Stimulated activated CD4-positive, alpha-beta T cell treated with anti-CD3 and anti-CD28 coated beads, Interleukin-1b, Interleukin-23, amount 100 ng/mL, for 4 hours (primary cell): ENCODE data around the gene ZFP69B.
"Not testable (repeated sequence)": the region's sequence is repeated elsewhere in the genome, so short reads cannot be mapped to it uniquely, and the experiment has no call there.

Experiments
- DNase-seq, 2 donors: peaks; one replicate each; pipeline ENCODE4 v3.0.0-alpha.2; 2020; ENCODE audit warnings: low read depth in 2 of 2

Gene ZFP69B

DNA sequence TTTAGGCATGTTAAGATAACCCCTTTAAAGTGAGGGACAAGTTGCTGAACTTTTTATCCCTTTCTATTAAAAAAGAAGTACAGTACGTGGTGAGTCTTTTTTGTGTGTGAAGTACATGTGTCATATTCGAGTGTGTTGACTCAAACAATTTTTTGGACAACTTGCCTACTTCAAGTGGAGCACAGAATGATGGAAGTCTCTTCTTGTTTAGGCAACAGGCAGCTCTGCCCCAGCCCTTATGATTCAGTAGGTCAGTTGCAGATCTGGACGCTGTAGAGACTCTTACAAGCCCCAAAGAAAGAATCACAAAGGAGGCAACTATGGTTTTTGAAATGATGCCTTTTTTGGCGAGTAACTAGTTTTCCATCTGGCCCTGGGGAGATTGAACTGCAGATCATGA, 14.4 kb upstream of the ZFP69B start:
- no peak for DNase-seq

DNA sequence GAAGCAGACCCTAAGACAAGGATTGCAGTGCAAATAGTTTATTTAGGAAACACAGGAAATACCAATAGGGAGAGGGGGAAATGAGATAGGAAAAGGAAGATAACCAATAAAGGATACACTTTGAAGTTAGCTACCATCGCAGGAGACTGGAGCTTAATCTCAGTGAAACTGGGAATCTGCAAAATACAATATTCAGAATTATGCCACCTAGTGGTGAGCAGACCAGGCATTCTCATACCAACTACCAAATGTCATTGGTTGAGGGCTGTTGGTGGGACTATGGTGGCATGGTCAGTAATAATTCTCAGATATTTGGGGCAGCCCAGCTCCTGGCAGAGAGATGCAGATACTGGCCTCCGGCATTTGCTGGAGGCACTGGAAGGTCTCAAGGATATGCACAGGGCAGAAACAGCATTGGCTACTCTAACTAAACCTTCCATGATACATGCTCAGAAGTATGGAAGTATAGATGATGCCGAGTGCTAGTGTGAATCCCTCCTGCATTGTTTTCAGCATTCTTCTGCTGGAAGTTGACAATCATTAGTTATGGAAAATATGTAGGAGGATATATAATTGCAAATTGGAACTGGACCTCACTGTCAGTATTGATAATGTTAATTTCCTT, 11.8 kb upstream of the ZFP69B start:
- DNase-seq, result peak in 1 of 2 donors; percentile 16

- no peak for DNase-seq
These were observed 11.0 kb upstream of the ZFP69B start for GRCh38 chr1:40439247-40439646.

DNA sequence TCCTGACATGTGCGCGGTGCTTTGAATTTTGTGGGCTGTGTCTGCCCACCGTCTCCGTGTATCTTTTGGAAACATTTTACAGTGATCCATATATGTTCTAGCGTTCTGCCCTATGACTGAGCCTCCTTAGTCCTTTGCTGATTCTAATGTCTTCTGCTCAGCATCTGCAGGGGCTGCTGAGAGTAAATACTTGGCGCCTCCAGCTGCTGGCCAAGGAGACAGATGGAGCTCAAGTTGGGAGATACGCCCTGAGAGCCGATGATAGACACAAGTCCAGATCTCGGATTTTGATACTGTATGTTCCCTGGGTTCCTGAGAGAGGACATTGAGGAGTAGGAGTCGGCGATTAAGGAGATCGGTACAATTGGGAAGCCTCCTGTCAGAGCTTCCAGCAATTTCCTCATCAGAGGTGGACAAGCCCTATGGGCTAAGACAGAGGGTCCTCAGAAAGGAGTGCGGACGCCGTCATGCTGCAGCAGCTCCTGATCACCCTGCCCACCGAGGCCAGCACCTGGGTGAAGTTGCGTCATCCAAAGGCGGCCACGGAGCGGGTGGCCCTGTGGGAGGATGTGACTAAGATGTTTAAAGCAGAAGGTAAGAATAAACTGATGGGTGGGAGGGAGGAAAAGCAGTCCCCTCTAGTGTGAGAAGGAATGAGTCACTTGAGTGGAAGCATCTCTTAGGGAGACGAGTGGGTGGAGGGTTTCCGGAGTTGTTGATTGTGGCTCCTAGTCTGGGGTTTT, 390 bp downstream of the ZFP69B start:
- peak; percentile 71 to 76 for DNase-seq

- DNase-seq, result no peak
These were observed 936 bp downstream of the ZFP69B start for GRCh38 chr1:40451238-40451585.

DNA sequence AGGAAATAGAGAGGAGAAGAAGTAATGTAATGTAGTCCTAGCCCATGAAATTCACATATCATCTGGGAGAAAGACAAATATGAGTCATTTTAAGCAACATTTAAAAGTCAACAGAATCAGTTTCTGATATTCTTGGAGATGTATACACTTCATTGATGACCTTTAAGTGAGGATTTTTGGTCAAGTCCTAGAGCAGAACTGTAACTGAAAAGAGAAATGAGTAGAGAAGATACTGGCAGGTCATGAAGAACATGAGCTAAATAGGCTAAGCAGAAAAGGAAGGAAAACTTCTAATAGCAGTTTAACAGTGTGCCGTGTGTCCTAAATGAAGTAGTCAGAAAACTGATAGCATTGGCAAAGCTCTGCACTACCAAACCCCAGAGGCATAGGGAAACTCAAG, 4.6 kb downstream of the ZFP69B start:
- DNase-seq, result no peak

GRCh38 chr1:40462956-40463590, 12.8 kb downstream of the ZFP69B start:
- no peak for DNase-seq

DNA sequence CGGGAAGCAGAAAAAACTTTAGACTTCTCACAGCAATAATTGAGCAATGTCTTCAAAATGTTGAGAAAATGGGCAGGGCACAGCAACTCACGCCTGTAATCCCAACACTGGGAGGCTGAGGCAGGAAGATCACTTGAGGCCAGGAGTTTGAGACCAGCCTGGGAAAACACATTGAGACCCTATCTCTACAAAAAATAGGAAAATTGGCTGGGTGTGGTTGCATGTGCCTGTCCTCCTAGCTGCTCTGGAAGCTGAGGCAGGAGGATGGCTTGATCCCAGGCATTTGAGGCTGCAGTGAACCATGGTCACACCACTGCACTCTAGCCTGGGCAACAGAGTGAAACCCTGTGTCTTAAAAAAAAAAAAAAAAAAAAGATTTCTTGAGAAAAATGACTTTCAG, 19.1 kb downstream of the ZFP69B start:
- no peak for DNase-seq

DNA sequence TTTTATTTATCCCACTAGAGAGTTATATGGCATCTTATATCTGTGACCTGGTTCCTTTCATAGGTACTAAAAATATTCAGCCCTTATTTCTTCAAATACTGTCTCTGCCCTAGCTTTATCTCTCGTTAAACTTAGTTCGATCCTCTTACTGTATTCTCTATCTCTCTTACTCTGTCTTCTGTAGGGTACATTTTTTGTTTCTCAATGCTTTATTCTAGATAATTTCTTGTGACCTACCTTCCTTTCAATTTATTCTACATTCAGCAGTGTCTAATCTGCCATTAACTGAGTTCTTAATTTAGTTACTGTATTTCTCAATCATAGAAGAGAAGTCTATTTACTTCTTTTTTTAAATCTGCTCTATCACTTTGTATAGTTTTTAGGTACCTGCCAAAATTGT, 25.0 kb downstream of the ZFP69B start:
- DNase-seq, result no peak

DNA sequence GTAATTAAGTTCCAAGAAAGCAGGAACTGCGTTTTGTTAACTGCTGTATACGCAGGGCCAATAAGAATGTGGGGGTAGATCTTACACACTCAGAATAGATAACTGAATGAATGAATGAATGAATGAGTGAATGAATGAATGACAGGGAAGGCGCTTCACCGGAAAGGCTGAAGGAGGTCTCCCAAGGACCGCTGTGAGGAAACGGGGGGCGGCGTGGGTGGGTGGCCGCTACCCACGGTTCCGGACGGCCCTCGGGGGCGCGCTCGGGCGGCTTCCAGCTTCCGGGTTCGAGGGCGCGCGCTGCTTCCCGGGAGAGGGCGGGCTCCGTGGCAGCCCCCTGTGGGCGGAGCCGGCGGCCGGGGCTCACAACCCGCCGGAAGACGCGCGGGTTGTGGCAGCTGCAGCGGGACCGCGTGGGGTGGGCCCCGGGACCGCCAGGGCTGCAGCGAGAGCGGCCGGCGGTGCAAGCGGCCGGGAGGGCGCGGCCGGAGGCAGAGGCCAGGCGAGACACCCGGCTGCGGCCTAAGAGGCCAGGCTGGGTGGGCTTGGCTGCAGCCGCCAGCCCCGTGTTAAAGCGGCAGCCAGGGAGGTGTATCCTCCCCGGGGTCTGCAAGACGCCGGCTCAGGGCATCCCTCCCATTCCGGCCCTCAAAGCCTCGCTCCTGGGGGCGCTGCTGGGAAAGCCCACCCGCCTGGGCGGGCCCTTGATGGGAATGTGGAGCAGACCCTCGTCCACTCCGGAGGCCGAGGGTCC, 26.8 kb downstream of the ZFP69B start, which contains the start of gene ZFP69:
Gene ZFP69 (plus strand): TSS at position 367 of the 754 bp plus-strand sequence. CDS start 2,072 bp downstream, outside the sequence.
- DNase-seq, result peak; percentile 48 to 64

DNA sequence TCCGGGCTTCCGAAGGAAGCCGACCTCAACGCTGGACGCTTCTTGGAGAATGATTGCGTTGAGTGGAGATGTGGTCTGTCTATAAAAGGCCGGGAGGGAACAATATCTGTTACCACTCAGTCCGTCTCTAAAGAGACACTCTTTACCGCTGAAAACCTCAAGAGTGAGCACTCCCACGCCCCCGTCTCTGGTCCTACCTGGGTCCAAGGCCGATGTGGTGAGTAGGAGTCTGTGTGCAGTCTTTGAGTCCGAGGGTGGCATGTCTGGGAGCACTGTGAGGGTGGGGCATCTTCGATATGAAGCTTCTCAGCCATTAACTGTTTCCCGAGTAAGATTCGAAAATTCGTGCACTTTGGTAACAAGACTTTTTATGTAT, 27.4 kb downstream of the ZFP69B start:
- peak in 1 of 2 donors; percentile 7 for DNase-seq

DNA sequence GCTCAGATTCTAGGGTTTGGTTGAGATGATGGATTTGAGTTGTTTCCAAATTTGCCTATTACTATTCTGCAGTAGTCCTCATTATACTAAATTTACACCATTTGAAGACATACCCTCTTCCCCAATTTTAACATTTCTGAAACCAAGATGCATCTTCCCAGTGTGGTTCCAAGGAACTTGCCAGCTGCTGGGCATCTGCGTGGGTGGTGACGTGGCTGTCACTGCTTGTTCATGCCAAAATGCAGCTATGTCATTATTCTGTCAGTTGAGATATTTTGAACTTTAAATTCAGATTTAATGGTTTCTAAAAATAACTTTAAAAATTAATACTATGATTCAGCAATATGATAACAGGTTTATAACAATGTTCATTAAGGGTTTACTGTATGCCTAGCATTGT, 28.0 kb downstream of the ZFP69B start:
- DNase-seq, result no peak

- no peak for DNase-seq
These were observed 28.9 kb downstream of the ZFP69B start for GRCh38 chr1:40479156-40479555.

DNA sequence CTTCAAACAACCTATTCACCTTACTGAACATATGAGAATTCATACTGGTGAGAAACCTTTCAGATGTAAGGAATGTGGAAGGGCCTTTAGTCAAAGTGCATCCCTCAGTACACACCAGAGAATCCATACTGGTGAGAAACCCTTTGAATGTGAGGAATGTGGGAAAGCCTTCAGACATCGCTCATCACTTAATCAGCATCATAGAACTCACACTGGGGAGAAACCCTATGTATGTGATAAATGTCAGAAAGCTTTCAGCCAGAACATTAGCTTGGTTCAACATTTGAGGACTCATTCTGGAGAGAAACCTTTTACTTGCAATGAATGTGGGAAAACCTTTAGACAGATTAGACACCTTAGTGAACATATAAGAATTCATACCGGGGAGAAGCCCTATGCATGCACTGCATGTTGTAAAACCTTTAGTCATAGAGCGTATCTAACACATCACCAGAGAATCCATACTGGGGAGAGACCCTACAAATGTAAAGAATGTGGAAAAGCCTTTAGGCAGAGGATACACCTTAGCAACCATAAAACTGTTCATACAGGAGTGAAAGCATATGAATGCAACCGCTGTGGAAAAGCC, 45.1 kb downstream of the ZFP69B start:
- no peak for DNase-seq

- DNase-seq, result not testable (repeated sequence)
These were observed 52.4 kb downstream of the ZFP69B start for GRCh38 chr1:40502651-40503050.

DNA sequence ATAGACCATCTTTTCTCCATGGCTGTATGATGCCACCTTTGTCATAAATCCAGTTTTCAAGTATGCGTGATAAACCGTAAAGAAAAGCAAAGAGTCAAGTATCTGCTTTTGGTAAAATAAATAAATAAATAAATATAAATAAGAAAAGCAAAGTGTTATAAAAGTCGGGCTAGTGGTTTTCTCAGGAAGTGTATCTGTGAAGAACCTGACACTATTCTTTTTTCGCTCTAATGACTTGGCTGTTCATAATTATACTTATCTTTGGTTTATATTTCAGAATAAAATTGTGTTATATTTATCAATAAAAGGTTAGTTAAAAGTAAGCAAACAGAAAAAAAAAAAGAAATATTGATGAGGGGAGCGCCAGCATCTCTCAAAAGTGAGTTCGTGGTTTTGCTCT, 57.7 kb downstream of the ZFP69B start:
- no peak for DNase-seq

DNA sequence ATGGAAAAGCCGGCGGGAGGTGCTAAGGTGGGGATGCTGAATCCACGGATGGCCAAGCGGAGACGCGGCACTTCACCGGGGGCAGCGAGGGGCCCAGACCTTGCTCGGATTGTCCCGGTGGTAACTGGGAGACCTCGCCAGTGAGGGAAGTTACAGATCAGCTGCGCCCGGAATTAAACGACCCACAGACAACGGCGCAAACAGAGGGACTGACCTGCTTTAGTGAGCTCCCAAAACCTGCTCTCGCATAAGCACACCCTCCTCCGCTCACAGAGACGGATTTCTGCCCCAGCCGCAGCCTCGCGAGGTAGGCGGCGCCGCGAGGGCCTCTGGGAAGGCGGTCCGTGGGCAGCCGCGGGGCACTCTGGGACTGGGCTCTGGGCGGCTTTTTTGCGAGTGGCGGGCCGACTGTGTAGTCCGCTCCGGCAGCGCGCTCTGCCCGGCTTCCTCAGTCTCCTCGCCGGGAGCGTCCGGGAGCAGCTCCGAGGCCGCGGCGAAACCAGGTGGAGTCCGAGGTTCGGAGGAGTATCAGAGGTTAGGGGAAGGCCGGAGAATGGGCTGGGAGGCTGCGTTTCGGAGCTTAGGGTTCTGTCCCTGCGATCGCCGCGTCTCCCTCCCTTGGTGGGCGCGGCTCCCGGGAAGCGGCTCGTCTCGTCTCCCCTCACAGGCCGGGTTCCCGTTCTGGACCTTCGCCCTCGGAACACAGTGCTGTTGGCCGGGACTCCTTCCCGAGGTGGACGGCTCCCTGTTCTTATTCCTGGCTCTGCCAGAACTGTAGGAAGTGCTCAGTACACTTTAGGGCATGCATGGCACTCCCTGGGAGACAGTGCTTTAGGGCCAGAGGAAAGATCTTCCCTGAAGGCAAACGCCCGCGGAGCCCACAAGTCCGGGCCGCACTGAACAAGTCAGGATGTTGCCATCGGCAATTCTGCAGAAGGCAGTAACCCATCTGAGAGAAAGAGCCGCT, 58.4 kb downstream of the ZFP69B start, which contains the start of gene EXO5:
Gene EXO5 (plus strand): TSS at position 393 of the 967 bp plus-strand sequence. CDS start 5,778 bp downstream, outside the sequence.
- DNase-seq, result peak; percentile 80
